ENCODE data around the gene RCC1.
A peak's percentile ranks its signal among the peaks of the same experiment; 100 is the strongest.
"Not testable (repeated sequence)": the region's sequence is repeated elsewhere in the genome, so short reads cannot be mapped to it uniquely, and the experiment has no call there.

RCC1 gene

GRCh38 chr1:28512058-28512611, 6.3 kb downstream of the RCC1 start:
- no peak for DNase-seq

- DNase-seq: not testable (repeated sequence)
Observed at GRCh38 chr1:28514445-28514933, 8.6 kb downstream of the RCC1 start.

DNA sequence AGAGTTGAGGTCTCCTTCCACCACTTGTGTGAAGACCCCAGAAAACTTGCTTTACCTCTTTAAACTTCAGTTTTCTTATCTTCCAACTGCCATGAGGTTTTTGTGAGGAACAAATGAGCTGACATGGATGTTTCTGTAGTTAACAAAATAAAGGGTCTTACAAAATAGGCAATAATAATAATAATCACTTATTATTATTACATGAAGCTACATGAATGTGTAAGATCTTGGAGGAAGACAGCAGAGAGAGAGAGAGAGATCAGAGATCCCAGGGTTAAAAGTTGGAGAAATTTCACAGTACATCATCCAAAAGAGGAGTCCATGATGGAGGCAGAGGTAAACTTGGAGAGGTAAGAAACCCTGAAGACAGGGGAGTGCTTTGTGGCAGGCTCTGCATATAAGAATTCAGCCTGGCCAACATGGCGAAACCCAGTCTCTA, 10.7 kb downstream of the RCC1 start:
- no peak for DNase-seq

DNA sequence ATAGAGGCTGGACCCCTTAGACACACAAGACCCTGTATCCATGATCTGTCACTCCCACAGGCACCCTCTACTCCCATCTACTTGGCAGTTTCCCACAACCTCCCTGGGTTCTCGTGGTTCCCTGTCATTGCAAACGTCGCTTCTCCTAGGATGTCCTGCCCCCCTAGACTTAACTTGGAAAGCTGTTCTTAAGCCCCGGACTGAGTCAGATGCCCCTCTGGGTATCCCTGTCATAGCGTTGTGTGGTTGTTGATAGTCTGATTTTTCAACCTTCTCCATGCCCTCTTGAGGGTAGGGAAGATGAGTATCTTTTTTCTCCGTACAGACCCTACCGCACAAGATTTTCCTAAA, 11.8 kb downstream of the RCC1 start:
- DNase-seq: no peak

- DNase-seq: peak; percentile 73 to 82
Observed at GRCh38 chr1:28518000-28518744, 12.3 kb downstream of the RCC1 start.

GRCh38 chr1:28518745-28519341, 13.0 kb downstream of the RCC1 start:
- DNase-seq: no peak

DNA sequence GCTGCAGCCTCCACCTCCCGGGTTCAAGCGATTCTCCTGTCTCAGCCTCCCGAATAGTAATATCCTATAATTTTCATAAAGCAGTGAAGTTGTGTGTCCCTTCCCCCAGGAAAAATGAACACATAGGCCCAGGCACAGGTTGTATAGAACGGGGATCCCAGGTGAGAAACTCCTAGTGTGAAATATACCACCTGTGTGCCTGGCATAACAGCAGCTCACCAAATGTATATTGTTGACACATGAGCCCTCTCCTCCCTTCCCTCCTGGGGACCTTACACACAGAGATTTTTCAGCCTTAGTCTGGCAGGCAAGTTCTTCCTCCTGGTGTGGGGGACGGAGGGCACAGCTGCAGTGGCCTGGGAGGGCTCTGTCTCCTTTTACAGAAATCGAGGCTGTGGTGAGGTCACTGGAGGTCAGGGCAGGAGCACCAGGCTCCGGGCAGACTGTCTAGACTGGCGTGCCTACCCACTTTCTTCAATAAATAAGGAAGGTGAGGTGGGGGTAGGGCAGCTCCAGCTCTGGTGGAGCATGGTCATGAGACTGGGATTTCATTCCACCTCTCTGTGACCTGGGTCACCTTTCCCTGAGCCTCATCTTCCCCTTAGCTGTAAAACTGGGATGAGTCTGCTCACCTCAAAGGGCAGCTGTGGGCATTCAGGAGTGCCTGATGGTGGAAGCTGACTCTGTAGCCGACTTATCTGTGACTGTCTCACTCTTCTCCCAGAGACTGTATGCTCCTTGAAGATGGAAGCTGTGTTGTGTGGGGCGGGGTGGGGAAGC, 14.3 kb downstream of the RCC1 start:
- DNase-seq: no peak

- DNase-seq: not testable (repeated sequence)
Observed at GRCh38 chr1:28520796-28521195, 15.0 kb downstream of the RCC1 start.

- DNase-seq: no peak
Observed at GRCh38 chr1:28521502-28522164, 15.8 kb downstream of the RCC1 start.

GRCh38 chr1:28522537-28522936, 16.7 kb downstream of the RCC1 start:
- not testable (repeated sequence) for DNase-seq

GRCh38 chr1:28525002-28525642, 19.3 kb downstream of the RCC1 start:
- not testable (repeated sequence) for DNase-seq

DNA sequence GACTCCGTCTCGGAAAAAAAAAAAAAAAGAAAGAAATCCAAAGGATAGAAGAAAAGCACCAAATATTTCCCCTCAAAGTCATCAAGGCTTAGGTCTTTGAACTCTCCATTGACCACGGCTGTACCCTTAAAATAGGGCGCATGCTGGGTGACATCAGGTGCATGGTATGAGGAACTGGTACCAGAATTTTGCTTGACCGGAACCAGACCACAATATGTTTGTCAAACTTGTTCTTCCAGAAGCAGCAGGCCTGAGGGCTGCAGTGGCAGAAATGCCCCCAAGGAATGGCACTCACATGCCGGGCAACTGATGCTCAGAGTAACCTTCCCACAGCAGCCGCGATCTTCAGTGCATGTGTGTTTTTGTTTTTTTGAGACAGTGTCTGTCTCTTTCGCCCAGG, 21.0 kb downstream of the RCC1 start:
- no peak for DNase-seq

DNA sequence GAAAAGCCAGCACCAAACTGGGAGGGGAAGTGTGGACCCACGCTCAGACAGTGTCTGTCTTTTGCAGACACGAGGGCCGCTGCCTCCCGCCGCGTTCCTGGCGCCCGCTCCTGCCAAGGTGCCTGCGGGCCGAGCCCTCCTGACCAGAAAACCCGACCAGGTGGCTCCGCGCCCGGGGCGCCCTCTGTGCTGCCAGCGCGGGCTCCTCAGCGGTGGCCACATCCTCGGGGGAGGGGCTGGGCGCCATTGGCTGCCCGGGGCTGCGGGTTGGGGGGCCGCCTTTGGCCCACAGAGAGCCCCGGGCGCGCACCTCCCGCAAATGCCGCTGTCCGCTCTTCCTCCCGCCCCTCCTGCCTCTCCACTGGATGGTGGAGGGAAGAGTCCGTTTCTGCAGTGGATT, 24.6 kb downstream of the RCC1 start:
- DNase-seq: no peak

- no peak for DNase-seq
Observed at GRCh38 chr1:28534671-28535070, 28.8 kb downstream of the RCC1 start.

GRCh38 chr1:28535180-28535579, 29.3 kb downstream of the RCC1 start:
- DNase-seq: no peak

DNA sequence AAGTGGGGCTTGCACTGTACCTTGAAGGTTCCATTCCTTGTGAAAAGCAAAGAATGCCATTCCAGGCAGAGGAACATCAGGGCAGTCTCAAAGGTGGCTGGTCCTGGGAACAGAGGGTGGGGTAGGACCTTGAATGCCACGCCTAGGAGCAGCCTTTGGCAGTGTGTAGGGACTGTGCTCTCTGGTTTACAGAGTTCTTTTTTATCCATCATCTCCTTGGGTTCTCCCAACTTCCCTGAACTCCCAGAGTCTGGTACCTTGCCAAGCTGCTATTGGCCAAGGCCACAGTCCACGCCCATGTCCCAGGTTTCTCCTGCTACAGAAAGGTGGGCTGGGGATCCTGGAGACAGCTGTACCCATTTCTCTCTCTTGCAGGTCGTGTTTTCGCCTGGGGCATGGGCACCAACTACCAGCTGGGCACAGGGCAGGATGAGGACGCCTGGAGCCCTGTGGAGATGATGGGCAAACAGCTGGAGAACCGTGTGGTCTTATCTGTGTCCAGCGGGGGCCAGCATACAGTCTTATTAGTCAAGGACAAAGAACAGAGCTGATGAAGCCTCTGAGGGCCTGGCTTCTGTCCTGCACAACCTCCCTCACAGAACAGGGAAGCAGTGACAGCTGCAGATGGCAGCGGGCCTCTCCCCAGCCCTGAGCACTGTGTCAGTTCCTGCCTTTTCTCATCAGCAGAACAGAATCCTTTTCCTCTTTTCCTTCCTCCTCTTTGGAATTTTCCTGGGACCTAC, 31.8 kb downstream of the RCC1 start:
- no peak for DNase-seq

DNA sequence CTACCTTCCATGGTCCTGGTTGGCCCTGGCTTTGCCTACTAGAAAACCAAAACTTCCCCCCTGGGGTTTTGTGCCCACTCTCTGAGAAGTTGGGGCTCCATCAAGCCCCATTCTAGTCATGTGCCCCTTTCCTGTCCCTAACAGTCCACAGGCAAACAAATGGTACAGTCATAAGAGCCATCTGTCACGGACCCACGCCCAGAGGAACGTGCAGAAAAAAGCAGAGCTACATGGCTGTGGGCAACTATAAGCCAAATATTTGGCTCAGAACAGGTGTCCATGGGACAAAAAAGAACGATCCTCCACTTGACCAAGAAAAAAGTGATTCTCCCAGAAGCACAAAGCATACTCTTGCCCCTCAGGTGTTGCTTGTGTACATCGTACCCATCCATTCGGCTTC, 32.4 kb downstream of the RCC1 start:
- DNase-seq: no peak

DNA sequence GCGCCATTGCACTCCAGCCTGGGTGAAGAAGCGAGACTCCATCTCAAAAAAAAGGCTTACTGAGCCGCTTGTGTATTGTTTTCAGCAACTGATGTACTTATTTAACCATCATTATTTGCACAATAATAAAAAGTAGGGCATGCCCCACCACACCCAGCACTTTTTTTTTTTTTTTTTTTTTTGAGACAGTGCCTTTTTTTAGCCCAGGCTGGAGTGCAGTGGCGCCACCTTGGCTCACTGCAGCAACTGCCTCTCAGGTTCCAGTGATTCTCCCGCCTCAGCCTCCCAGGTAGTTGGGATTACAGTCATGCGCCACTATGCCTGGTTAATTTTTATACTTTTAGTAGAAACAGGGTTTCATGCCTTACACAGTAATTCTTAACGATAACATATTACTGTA, 34.8 kb downstream of the RCC1 start:
- DNase-seq: no peak

- not testable (repeated sequence) for DNase-seq
Observed at GRCh38 chr1:28541414-28542015, 35.7 kb downstream of the RCC1 start.

- no peak for DNase-seq
Observed at GRCh38 chr1:28545246-28545628, 39.4 kb downstream of the RCC1 start.

DNA sequence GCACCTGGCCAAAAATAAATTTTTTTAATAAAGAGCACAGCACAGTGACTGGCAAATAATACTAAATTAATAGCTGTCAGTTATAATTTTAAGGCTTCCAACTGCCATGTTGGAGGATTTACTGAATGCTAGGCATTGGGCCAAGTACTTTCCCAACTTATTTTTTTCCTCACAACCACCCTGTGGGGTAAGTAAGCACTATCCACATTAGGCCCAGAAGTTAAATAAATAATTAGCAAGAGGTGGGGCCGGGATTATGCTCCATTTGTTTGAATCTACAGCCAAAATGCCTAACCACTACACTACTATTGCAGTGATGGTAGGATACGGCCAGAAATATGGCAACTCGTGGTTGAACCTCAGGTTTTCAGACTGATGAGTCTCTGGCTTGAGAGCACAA, 42.5 kb downstream of the RCC1 start:
- DNase-seq: no peak
